Astrocyte of the cerebellum (primary cell): ENCODE data around the gene MEGF8.
A peak's percentile ranks its signal among the peaks of the same experiment; 100 is the strongest.

ENCODE experiments used
- DNase-seq: peaks from one replicate; pipeline ENCODE4 v3.0.0-alpha.2; 2011; ENCODE audit warnings: low read depth
- H3K4me3 ChIP-seq: 2 replicates; pipeline ENCODE4 v1.5.1; 2011; ENCODE audit warnings: mild to moderate bottlenecking, low read depth, low read length, moderate library complexity
- CTCF ChIP-seq: IDR thresholded peaks from 2 replicates; pipeline ENCODE4 v1.5.1; 2012; ENCODE audit warnings: low read length, low read depth, moderate library complexity, mild to moderate bottlenecking; ENCODE audit errors: missing control alignments
- in situ Hi-C: cut with HindIII; loops from 2 replicates; pipeline ENCODE4 v1.10.0; 2017; ENCODE audit warnings: low sequenced_read_pairs

The MEGF8 gene

GRCh38 chr19:42424712-42425131, 99.3 kb downstream of the MEGF8 start:
- peak; percentile 5 for TF ChIP-seq CTCF
- no peak for DNase-seq
- in situ Hi-C loops = no loop called here
- H3K4me3 ChIP-seq = no peak overlapping the region

- no peak for TF ChIP-seq CTCF
- no peak overlapping the region for H3K4me3 ChIP-seq
- in situ Hi-C loops = no loop called here
- no peak for DNase-seq
Measured at GRCh38 chr19:42426643-42427042, 101.2 kb downstream of the MEGF8 start.

- no peak for TF ChIP-seq CTCF
- no peak within 1 kb of the TSS for H3K4me3 ChIP-seq
- DNase-seq = no peak
- in situ Hi-C loops = no loop called here
Measured at GRCh38 chr19:42427313-42427712, 101.9 kb downstream of the MEGF8 start, which contains the start of gene LIPE. TSS of gene LIPE (minus strand) at chr19:42427388. CDS start at chr19:42427149, 239 bp downstream.
